ENCODE data around the gene GRB10. TPM values are rescaled to one million over a fixed set of nuclear protein-coding genes. Genes with fewer than 3 reads are reported as not detected.

The GRB10 gene
- total and polyA plus RNA-seq, 9 donors = 10.7 to 18.9 (median 12.2) TPM

- no peak for DNase-seq
- Histone ChIP-seq H3K27ac (ENCODE audit: low read length) (no peak overlapping the region), H3K27me3 (ENCODE audit: control insufficient read depth, insufficient read depth, low read length) (no peaks in the 10 kb centered on the region), H3K36me3 (ENCODE audit: control insufficient read depth, insufficient read depth, low read length) (no peaks in the 10 kb centered on the region), H3K9me3 (replicated peaks; ENCODE audit: control insufficient read depth, low read depth, low read length) (no peaks in the 10 kb centered on the region), H3K4me1 (ENCODE audit: control insufficient read depth, insufficient read depth, low read length) (peaks cover 14% of the 10 kb centered on the region), H3K4me3 (ENCODE audit: low read length) (no peak overlapping the region)
- 92% methylated on average over 7 of the region's 11 CpGs for WGBS (ENCODE audit: insufficient coverage)
These were observed 116.6 kb downstream of the GRB10 start for GRCh38 chr7:50666124-50666496.

- Histone ChIP-seq H3K27ac (ENCODE audit: low read length) (no peak overlapping the region), H3K27me3 (ENCODE audit: control insufficient read depth, insufficient read depth, low read length) (no peaks in the 10 kb centered on the region), H3K4me3 (ENCODE audit: low read length) (no peak overlapping the region), H3K4me1 (ENCODE audit: control insufficient read depth, insufficient read depth, low read length) (peaks cover 14% of the 10 kb centered on the region), H3K36me3 (ENCODE audit: control insufficient read depth, insufficient read depth, low read length) (no peaks in the 10 kb centered on the region), H3K9me3 (replicated peaks; ENCODE audit: control insufficient read depth, low read depth, low read length) (no peaks in the 10 kb centered on the region)
- WGBS (ENCODE audit: insufficient coverage) = 61% methylated on average over 16 of the region's 17 CpGs
- no peak for DNase-seq
These were observed 117.1 kb downstream of the GRB10 start for GRCh38 chr7:50665403-50666123.

GRCh38 chr7:50664937-50665336 is 117.8 kb downstream of the GRB10 start:
- DNase-seq = no peak
- no peaks in the 10 kb centered on the region for H3K36me3 ChIP-seq (ENCODE audit: control insufficient read depth, insufficient read depth, low read length)
- H3K9me3 ChIP-seq (replicated peaks; ENCODE audit: control insufficient read depth, low read depth, low read length) = no peaks in the 10 kb centered on the region
- H3K27me3 ChIP-seq (ENCODE audit: control insufficient read depth, insufficient read depth, low read length) = no peaks in the 10 kb centered on the region
- no peak overlapping the region for H3K27ac ChIP-seq (ENCODE audit: low read length)
- H3K4me1 ChIP-seq (ENCODE audit: control insufficient read depth, insufficient read depth, low read length) = peaks cover 14% of the 10 kb centered on the region
- H3K4me3 ChIP-seq (ENCODE audit: low read length) = no peak overlapping the region
- WGBS (ENCODE audit: insufficient coverage) = 90% methylated on average over 2 of the region's 4 CpGs

GRCh38 chr7:50664461-50664922 is 118.2 kb downstream of the GRB10 start:
- no peaks in the 10 kb centered on the region for H3K9me3 ChIP-seq (replicated peaks; ENCODE audit: control insufficient read depth, low read depth, low read length)
- peaks cover 14% of the 10 kb centered on the region for H3K4me1 ChIP-seq (ENCODE audit: control insufficient read depth, insufficient read depth, low read length)
- H3K4me3 ChIP-seq (ENCODE audit: low read length) = no peak overlapping the region
- WGBS (ENCODE audit: insufficient coverage) = 92% methylated on average over 6 of the region's 9 CpGs
- no peak for DNase-seq
- H3K27ac ChIP-seq (ENCODE audit: low read length) = no peak overlapping the region
- H3K36me3 ChIP-seq (ENCODE audit: control insufficient read depth, insufficient read depth, low read length) = no peaks in the 10 kb centered on the region
- no peaks in the 10 kb centered on the region for H3K27me3 ChIP-seq (ENCODE audit: control insufficient read depth, insufficient read depth, low read length)

GRCh38 chr7:50663396-50664102 is 119.1 kb downstream of the GRB10 start:
- DNase-seq = no peak
- H3K27me3 ChIP-seq (ENCODE audit: control insufficient read depth, insufficient read depth, low read length) = no peaks in the 10 kb centered on the region
- H3K9me3 ChIP-seq (replicated peaks; ENCODE audit: control insufficient read depth, low read depth, low read length) = no peaks in the 10 kb centered on the region
- no peak overlapping the region for H3K4me3 ChIP-seq (ENCODE audit: low read length)
- no peak overlapping the region for H3K27ac ChIP-seq (ENCODE audit: low read length)
- 93% methylated on average over 8 of the region's 8 CpGs for WGBS (ENCODE audit: insufficient coverage)
- H3K4me1 ChIP-seq (ENCODE audit: control insufficient read depth, insufficient read depth, low read length) = peaks cover 16% of the 10 kb centered on the region
- no peaks in the 10 kb centered on the region for H3K36me3 ChIP-seq (ENCODE audit: control insufficient read depth, insufficient read depth, low read length)

GRCh38 chr7:50662996-50663395 is 119.7 kb downstream of the GRB10 start:
- no peak for DNase-seq
- Histone ChIP-seq H3K4me3 (ENCODE audit: low read length) (no peak overlapping the region), H3K9me3 (replicated peaks; ENCODE audit: control insufficient read depth, low read depth, low read length) (no peaks in the 10 kb centered on the region), H3K36me3 (ENCODE audit: control insufficient read depth, insufficient read depth, low read length) (no peaks in the 10 kb centered on the region), H3K27me3 (ENCODE audit: control insufficient read depth, insufficient read depth, low read length) (no peaks in the 10 kb centered on the region), H3K27ac (ENCODE audit: low read length) (no peak overlapping the region), H3K4me1 (ENCODE audit: control insufficient read depth, insufficient read depth, low read length) (peaks cover 18% of the 10 kb centered on the region)
- 80% methylated on average over 1 of the region's 2 CpGs for WGBS (ENCODE audit: insufficient coverage)

- no peaks in the 10 kb centered on the region for H3K27me3 ChIP-seq (ENCODE audit: control insufficient read depth, insufficient read depth, low read length)
- no peak for DNase-seq
- H3K9me3 ChIP-seq (replicated peaks; ENCODE audit: control insufficient read depth, low read depth, low read length) = no peaks in the 10 kb centered on the region
- WGBS (ENCODE audit: insufficient coverage) = no CpG with 5 or more reads among the region's 4 CpGs
- H3K27ac ChIP-seq (ENCODE audit: low read length) = no peak overlapping the region
- no peaks in the 10 kb centered on the region for H3K36me3 ChIP-seq (ENCODE audit: control insufficient read depth, insufficient read depth, low read length)
- no peak overlapping the region for H3K4me3 ChIP-seq (ENCODE audit: low read length)
- H3K4me1 ChIP-seq (ENCODE audit: control insufficient read depth, insufficient read depth, low read length) = peaks cover 18% of the 10 kb centered on the region
These were observed 120.5 kb downstream of the GRB10 start for GRCh38 chr7:50662041-50662694.

- Histone ChIP-seq H3K36me3 (ENCODE audit: control insufficient read depth, insufficient read depth, low read length) (no peaks in the 10 kb centered on the region), H3K4me1 (ENCODE audit: control insufficient read depth, insufficient read depth, low read length) (peaks cover 20% of the 10 kb centered on the region), H3K4me3 (ENCODE audit: low read length) (no peak overlapping the region), H3K9me3 (replicated peaks; ENCODE audit: control insufficient read depth, low read depth, low read length) (no peaks in the 10 kb centered on the region), H3K27ac (ENCODE audit: low read length) (no peak overlapping the region), H3K27me3 (ENCODE audit: control insufficient read depth, insufficient read depth, low read length) (no peaks in the 10 kb centered on the region)
- DNase-seq = no peak
- 61% methylated on average over 7 of the region's 9 CpGs for WGBS (ENCODE audit: insufficient coverage)
These were observed 121.2 kb downstream of the GRB10 start for GRCh38 chr7:50661345-50662040.

GRCh38 chr7:50660830-50661175 is 121.9 kb downstream of the GRB10 start:
- Histone ChIP-seq H3K27ac (ENCODE audit: low read length) (no peak overlapping the region), H3K4me3 (ENCODE audit: low read length) (no peak overlapping the region), H3K4me1 (ENCODE audit: control insufficient read depth, insufficient read depth, low read length) (peaks cover 24% of the 10 kb centered on the region), H3K27me3 (ENCODE audit: control insufficient read depth, insufficient read depth, low read length) (no peaks in the 10 kb centered on the region), H3K9me3 (replicated peaks; ENCODE audit: control insufficient read depth, low read depth, low read length) (no peaks in the 10 kb centered on the region), H3K36me3 (ENCODE audit: control insufficient read depth, insufficient read depth, low read length) (no peaks in the 10 kb centered on the region)
- no peak for DNase-seq
- WGBS (ENCODE audit: insufficient coverage) = 72% methylated on average over 3 of the region's 5 CpGs

Measured in muscle of leg (tissue), 11 donors.